AG04450 (cell line): ENCODE results near the gene SKOR2. TPM values are rescaled to one million over a fixed set of nuclear protein-coding genes. Genes with fewer than 3 reads are reported as not detected.

Source experiments
- CTCF ChIA-PET: fragments of 300-600, 350-600 bp; formaldehyde crosslinking; extraction: SDS; loops from one replicate; lab custom pipeline; 2022; ENCODE audit warnings: antibody characterized with exemption, inconsistent platforms; lab: Charles Lee
- POLR2A ChIA-PET: fragments of 350-600 bp; formaldehyde crosslinking; extraction: SDS; loops from one replicate; lab custom pipeline; 2021; ENCODE audit warnings: antibody characterized with exemption, inconsistent platforms; lab: Yijun Ruan, JAX
- DNase-seq: peaks from one replicate; pipeline ENCODE4 v3.0.0-alpha.2; 2011; ENCODE audit warnings: low read depth, low spot score
- H3K27ac ChIP-seq: one replicate; pipeline ENCODE4 v1.5.1; 2012; ENCODE audit warnings: low read depth, low read length, control low read depth
- H3K27me3 ChIP-seq: one replicate; pipeline ENCODE4 v1.6.0; 2012; ENCODE audit warnings: low read length; ENCODE audit not compliant: control insufficient read depth, insufficient read depth
- H3K4me3 ChIP-seq: 2 replicates; pipeline ENCODE4 v1.5.1; 2011; ENCODE audit warnings: mild to moderate bottlenecking, low read depth, low read length, control low read depth
- H3K9me3 ChIP-seq: 2 replicates; pipeline ENCODE4 v1.5.1; 2012; ENCODE audit warnings: low read length; ENCODE audit not compliant: control insufficient read depth, insufficient read depth
- CTCF ChIP-seq: IDR thresholded peaks from 2 replicates; pipeline ENCODE4 v1.5.1; 2011; ENCODE audit warnings: low read depth, low read length, control low read depth, inconsistent platforms
- polyA plus RNA-seq: library from polyadenylated mRNA; depleted of rRNA; stranded (reverse); fragments of >200 nt; gene quantifications from 2 replicates; pipeline ENCODE4 v1.2.3, GENCODE V29; 2011

The SKOR2 gene
- polyA plus RNA-seq, 1 experiment = not detected

- POLR2A ChIA-PET = no interaction called here
- CTCF ChIA-PET = no interaction called here
- H3K27me3 ChIP-seq = peaks cover 2% of the 10 kb centered on the region
These were observed 70.7 kb downstream of the SKOR2 start for GRCh38 chr18:47180765-47181164.

GRCh38 chr18:47179520-47179919 is 71.9 kb downstream of the SKOR2 start:
- H3K27ac ChIP-seq = no peak overlapping the region
- H3K4me3 ChIP-seq = no peak overlapping the region
- POLR2A ChIA-PET = interaction anchor here (1.4 kb wide), 1 partner anchor 29 kb away, joined by 4 read pairs; the partner anchor contains the start of gene HDHD2
- DNase-seq = no peak
- CTCF ChIA-PET = interaction anchor here (1.5 to 1.6 kb wide), 2 partner anchors 25 to 569 kb away, joined by 4 to 7 read pairs; no protein-coding TSS in a partner anchor
- no peak for TF ChIP-seq CTCF
- peaks cover 3% of the 10 kb centered on the region; the same call in 1 of the 2 replicates for H3K9me3 ChIP-seq
- peaks cover 2% of the 10 kb centered on the region for H3K27me3 ChIP-seq

More at GRCh38 chr18:47180765-47181164, 70.7 kb downstream of the SKOR2 start:
- no peak for TF ChIP-seq CTCF
- Histone ChIP-seq H3K4me3 (no peak overlapping the region), H3K9me3 (peaks cover 3% of the 10 kb centered on the region; the same call in 1 of the 2 replicates), H3K27ac (no peak overlapping the region)
- DNase-seq = no peak

GRCh38 chr18:47175898-47176575 is 75.4 kb downstream of the SKOR2 start, which contains the start of gene IER3IP1:
Gene IER3IP1, minus strand, starts transcription at chr18:47176364. Its CDS starts 87 bp downstream, at chr18:47176277.
- CTCF ChIA-PET = no interaction called here
- TF ChIP-seq CTCF = no peak
- Histone ChIP-seq H3K9me3 (peaks cover 3% of the 10 kb centered on the region; the same call in 1 of the 2 replicates), H3K27ac (peak within 1 kb of the TSS; percentile 90), H3K4me3 (peak within 1 kb of the TSS; percentile 83), H3K27me3 (peaks cover 2% of the 10 kb centered on the region)
- POLR2A ChIA-PET = no interaction called here
- peak; percentile 78 for DNase-seq

GRCh38 chr18:47175283-47175897 is 76.1 kb downstream of the SKOR2 start:
- Histone ChIP-seq H3K27ac (peak overlapping the region; percentile 90), H3K27me3 (peaks cover 2% of the 10 kb centered on the region), H3K4me3 (peak overlapping the region; percentile 83), H3K9me3 (peaks cover 3% of the 10 kb centered on the region; the same call in 1 of the 2 replicates)
- ChIA-PET POLR2A (no interaction called here), CTCF (interaction anchor here (1.4 kb wide), 1 partner anchor 30 kb away, joined by 3 read pairs; no protein-coding TSS in a partner anchor)
- TF ChIP-seq CTCF = no peak
- DNase-seq = no peak
